Measurements from ENCODE around the gene GRM2.

- no peak for TF ChIP-seq POLR2A (IDR thresholded peaks at IDR 0.05)
- no peak for TF ChIP-seq CTCF (IDR thresholded peaks at IDR 0.05)
Measured at GRCh38 chr3:51748327-51748726, 41.5 kb downstream of the GRM2 start.

Measured in body of pancreas (tissue), 4 donors.